Activated CD4-positive, alpha-beta T cell treated with anti-CD3 and anti-CD28 coated beads, Interleukin-2, amount 50 U/mL, for 24 hours (primary cell): ENCODE data around the gene COL6A1.

Experiments
- DNase-seq, 2 donors: peaks; one replicate each; pipeline ENCODE4 v3.0.0-alpha.2; 2020; ENCODE audit warnings: low read depth in 1 of 2, low spot score in 1 of 2

COL6A1 gene

GRCh38 chr21:45993210-45994085 is 11.9 kb downstream of the COL6A1 start:
- no peak for DNase-seq

DNA sequence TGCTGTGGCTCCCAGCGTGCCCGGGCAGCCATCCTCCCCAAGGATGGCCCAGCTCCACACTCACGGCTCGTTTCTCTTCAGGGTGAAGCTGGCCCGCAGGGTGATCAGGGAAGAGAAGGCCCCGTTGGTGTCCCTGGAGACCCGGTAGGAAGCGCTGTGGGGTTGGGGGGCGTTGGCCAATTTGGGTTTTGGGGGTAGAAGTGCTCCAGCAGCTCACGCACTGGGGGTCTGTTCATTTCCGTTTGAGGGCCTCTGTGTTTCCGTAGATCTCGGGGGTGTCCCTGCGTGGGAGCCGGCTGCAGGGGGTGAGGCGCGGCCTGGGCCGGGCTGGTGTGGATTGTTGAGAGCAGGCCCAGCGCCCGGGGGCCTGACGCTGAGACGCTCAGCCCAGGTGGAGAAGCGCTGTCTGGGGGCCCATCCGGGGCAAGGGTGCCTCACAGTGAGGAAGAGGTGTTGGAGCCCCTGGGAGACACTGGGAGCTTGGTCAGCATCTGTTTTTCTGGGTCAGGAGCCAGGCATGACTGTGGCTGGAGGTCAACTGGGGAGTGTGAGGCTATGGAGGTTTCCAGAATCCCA is 12.6 kb downstream of the COL6A1 start:
- DNase-seq = no peak

- DNase-seq = no peak
Measured at GRCh38 chr21:45994759-45995685, 13.5 kb downstream of the COL6A1 start.

DNA sequence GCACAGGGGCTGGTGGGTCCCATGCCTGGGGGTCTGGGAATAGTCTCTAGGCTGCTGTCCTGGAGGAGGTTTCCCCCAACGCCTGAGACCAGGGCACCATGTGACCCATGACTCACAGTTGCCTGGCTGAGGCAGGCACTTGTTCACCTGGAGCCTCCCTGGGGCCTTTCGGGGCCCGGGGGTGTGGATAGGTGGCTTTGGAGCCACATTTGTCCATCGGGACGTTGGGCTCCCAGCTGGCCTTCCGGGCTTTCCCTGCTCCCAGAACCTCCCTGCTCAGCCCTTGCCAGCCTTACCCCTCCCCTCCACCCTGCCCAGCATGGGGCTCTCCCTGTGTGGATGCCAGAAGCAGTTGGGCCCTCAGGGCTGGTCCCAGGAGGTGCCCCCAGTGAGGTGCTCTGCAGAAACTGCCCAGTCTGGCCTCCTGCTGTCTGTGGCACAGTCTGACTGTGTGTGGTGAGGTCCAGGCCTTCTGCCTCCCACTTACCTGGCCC is 14.2 kb downstream of the COL6A1 start:
- no peak for DNase-seq

- no peak for DNase-seq
Measured at GRCh38 chr21:45996311-45997204, 15.0 kb downstream of the COL6A1 start.

GRCh38 chr21:45997205-45997494 is 15.6 kb downstream of the COL6A1 start:
- no peak for DNase-seq

- no peak for DNase-seq
Measured at GRCh38 chr21:45997495-45998275, 16.1 kb downstream of the COL6A1 start.

DNA sequence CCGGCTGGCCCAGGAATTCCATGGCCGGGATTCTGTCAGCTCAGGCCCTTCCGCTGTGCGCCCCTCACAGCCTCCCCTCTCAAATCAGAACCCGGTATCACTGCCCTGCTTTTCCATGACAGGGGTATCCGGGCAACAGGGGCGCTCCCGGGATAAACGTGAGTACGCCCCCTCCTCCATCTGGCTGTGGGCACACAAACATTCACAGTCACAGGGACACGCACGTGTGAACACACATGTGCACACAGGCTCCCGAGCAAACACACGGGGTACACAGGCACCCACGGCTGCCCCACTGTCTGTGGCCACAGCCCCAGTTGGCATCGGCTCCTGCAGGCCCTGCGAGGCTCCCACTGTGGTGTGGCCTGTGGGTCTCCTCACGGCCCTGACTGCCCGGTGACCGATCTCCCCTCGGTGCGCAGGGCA is 16.7 kb downstream of the COL6A1 start:
- no peak for DNase-seq

- DNase-seq = no peak
Measured at GRCh38 chr21:45998871-45999580, 17.5 kb downstream of the COL6A1 start.

DNA sequence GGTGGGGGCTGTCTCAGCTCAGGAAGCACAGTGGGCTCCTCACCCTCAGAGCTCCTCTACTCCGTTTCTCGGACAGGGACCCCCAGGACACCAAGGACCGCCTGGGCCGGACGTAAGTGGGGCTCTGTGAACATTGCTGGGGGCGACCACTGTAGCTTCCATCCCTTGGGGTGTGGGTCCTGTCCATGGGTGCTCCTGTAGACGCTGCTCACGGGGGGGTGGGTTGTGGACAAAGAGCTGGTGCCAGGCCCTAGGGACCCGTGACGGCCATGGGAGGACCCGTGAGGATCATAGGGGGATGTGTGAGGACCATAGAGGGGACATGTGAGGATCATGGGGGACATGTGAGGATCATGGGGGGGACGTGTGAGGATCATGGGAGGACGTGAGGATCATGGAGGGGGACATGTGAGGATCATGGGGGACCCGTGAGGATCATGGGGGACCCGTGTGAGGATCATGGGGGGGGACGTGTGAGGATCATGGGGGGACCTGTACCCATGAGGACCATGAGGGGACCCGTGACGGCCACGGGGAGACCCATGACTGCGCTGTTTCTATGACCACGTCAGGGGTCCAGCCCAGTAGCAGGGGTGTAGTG is 18.1 kb downstream of the COL6A1 start:
- no peak for DNase-seq

DNA sequence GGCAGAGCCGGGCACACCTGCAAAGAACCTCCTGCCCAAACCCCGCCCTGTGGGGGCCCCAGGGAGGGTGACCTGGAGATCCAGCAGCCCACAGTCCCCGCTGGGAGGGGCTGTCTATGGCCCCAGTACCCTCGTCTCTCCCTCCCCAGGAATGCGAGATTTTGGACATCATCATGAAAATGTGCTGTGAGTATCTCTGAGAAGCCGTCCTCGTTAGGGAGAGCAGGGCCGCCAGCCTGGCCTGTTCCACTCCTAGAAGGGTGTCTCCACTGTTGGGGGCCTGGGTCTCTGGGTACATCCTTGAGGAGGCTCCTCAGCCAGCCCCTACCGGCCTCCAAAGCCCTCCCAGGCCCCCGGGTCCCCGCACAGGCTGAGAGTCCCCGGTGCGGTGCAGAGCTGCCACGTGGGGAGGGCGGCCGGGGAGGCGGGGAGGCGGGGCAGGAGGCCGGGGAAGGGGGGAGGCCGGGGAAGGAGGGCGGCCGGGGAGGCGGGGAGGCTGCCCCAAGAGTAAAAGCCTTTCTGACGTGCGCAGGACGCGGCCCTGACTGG is 18.7 kb downstream of the COL6A1 start:
- DNase-seq = no peak

DNA sequence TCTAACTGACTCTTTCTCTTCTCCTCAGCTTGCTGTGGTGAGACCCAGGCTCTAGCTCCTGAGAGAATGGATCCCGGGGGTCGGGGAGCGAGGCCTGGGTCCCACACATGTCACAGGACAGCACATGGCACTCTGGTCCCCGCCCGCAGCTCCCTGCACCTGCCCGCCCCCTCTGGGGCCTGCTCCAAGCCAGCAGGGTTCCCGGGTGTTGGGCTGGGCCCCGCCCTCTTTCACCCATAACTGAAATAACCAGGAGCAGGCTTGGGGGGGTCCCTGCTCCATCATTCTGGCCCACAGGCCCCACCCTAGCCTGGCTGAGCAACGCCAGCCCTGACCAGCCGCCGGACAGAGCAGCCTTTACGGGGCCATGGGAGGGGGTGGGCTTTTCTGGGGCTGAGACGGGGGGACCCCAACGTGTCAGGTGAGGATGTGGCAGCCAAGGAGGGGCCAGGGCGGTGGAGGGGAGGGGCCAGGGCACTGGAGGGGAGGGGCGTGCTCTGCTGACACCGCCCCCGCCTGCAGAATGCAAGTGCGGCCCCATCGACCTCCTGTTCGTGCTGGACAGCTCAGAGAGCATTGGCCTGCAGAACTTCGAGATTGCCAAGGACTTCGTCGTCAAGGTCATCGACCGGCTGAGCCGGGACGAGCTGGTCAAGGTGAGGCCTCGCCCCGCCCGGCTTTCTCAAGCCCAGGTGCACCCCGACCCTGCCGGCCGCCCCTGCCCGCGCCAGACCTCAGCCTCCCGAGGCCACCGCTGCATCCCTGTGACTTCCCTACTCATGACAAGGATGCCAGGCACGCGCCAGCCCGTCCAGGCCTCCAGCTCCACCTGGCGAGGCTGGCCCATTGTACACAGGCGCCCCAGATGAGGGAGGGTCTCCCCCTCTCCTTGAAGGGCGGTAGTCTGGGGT is 19.4 kb downstream of the COL6A1 start:
- no peak for DNase-seq

GRCh38 chr21:46001821-46002681 is 20.5 kb downstream of the COL6A1 start:
- no peak for DNase-seq

DNA sequence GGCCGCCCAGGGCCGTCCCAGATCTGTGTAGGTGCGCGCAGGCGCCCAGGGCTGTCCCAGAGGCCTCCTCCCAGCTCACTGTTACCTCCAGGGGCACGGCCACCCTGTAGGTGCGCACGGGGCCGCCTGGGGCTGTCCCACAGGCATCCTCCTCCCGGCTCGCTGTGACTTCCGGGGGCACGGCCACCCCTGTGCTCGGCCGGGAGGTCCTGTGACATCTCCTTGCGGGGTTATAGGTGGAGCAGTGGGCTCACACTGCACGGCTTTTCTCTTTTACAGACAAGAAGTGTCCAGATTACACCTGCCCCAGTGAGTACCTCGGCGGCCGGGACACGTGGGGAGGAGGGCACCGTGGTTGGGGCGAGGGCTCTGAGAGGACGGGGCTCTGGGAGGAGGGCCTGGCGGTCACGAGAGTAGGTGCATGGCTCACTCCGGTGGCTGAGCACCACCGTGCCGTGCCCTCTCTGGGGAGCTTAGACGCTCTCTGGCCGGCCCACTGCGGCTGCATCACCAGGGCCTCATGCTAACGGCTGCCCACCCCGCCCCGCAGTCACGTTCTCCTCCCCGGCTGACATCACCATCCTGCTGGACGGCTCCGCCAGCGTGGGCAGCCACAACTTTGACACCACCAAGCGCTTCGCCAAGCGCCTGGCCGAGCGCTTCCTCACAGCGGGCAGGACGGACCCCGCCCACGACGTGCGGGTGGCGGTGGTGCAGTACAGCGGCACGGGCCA is 21.4 kb downstream of the COL6A1 start:
- DNase-seq = no peak

DNA sequence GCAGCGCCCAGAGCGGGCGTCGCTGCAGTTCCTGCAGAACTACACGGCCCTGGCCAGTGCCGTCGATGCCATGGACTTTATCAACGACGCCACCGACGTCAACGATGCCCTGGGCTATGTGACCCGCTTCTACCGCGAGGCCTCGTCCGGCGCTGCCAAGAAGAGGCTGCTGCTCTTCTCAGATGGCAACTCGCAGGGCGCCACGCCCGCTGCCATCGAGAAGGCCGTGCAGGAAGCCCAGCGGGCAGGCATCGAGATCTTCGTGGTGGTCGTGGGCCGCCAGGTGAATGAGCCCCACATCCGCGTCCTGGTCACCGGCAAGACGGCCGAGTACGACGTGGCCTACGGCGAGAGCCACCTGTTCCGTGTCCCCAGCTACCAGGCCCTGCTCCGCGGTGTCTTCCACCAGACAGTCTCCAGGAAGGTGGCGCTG is 22.0 kb downstream of the COL6A1 start:
- DNase-seq = no peak
